Ishikawa (cell line): ENCODE measurements around the gene ADGRE2.

Experiments used
- EP300 ChIP-seq: IDR thresholded peaks from 2 replicates; pipeline ENCODE4 v1.6.1; 2012; ENCODE audit warnings: borderline replicate concordance
- FOXM1 ChIP-seq: IDR thresholded peaks from 2 replicates; pipeline ENCODE4 v1.6.1; 2012; ENCODE audit warnings: low read depth, borderline replicate concordance
- MAX ChIP-seq: IDR thresholded peaks from 2 replicates; pipeline ENCODE4 v1.6.1; 2012
- NFIC ChIP-seq: IDR thresholded peaks from 2 replicates; pipeline ENCODE4 v1.6.1; 2012
- RAD21 ChIP-seq: IDR thresholded peaks from 2 replicates; pipeline ENCODE4 v1.6.1; 2012; ENCODE audit warnings: low read depth
- TAF1 ChIP-seq: IDR thresholded peaks from 2 replicates; pipeline ENCODE4 v1.6.1; 2012; ENCODE audit warnings: low read depth, mild to moderate bottlenecking

GRCh38 chr19:14767466-14767971 is 10.8 kb downstream of the ADGRE2 start:
- TF ChIP-seq NFIC (no peak), EP300 (no peak), FOXM1 (no peak), TAF1 (no peak), MAX (no peak), RAD21 (no peak)
